ENCODE measurements around the gene ZNF280A. TPM values are rescaled to one million over a fixed set of nuclear protein-coding genes. Genes with fewer than 3 reads are reported as not detected.
"Not testable (repeated sequence)": the region's sequence is repeated elsewhere in the genome, so short reads cannot be mapped to it uniquely, and the experiment has no call there.

ZNF280A gene
- total RNA-seq, 1 experiment from 2014 or later = 0.81 TPM

DNA sequence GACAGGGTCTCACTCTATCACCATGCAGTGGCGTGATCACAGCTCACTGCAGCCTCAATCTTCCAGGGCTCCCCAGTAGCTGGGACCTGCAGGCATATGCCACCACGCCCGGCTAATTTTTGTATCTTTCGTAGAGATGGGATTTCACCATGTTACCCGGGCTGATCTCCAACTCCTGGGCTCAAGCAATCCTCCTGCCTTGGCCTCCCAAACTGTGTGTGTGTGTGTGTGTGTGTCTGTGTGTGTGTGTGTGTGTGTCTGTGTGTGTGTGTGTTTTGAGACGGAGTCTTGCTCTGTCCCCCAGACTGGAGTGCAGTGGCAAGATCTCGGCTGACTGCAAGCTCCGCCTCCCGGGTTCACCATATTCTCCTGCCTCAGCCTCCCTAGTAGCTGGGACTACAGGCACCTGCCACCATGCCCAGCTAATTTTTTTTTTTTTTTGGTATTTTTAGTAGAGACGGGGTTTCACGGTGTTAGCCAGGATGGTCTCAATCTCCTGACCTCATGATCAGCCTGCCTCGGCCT, 12.5 kb upstream of the ZNF280A start:
- RAD21 ChIA-PET (ENCODE audit: low non-redundant PET in 1 of 2, low total read pairs in 2 of 2, uncharacterized antibody in 2 of 2, unreplicated experiment in 2 of 2); BruUV-seq (replicated peaks); H3K27me3 ChIP-seq (ENCODE audit: insufficient read depth, low read length); H3K79me2 ChIP-seq (ENCODE audit: insufficient read depth, low read length); ATAC-seq; H4K20me1 ChIP-seq (ENCODE audit: insufficient read depth); H3K36me3 ChIP-seq (ENCODE audit: control insufficient read depth in 1 of 2, insufficient read depth in 2 of 2, low read length in 2 of 2); H3K27ac ChIP-seq (ENCODE audit: low read depth, low read length); H2AFZ ChIP-seq (ENCODE audit: low read depth, low read length, poor library complexity, severe bottlenecking); H3K9ac ChIP-seq (ENCODE audit: low read length); DNase-seq (ENCODE audit: low read depth, low spot score); CTCF ChIA-PET; H3K4me2 ChIP-seq (ENCODE audit: low read length); H3K9me2 ChIP-seq (ENCODE audit: insufficient read depth); H3K9me3 ChIP-seq (ENCODE audit: control insufficient read depth in 1 of 2, insufficient read depth in 1 of 2, low read depth in 1 of 2, low read length in 2 of 2); H3K4me1 ChIP-seq (ENCODE audit: control insufficient read depth in 1 of 2, insufficient read depth in 2 of 2, low read length in 2 of 2); intact Hi-C loops (cut with micrococcal nuclease); POLR2A ChIA-PET; H3K4me3 ChIP-seq (replicated peaks in 1 of 2; ENCODE audit: low read depth in 1 of 2, low read length in 2 of 2): not testable (repeated sequence)

DNA sequence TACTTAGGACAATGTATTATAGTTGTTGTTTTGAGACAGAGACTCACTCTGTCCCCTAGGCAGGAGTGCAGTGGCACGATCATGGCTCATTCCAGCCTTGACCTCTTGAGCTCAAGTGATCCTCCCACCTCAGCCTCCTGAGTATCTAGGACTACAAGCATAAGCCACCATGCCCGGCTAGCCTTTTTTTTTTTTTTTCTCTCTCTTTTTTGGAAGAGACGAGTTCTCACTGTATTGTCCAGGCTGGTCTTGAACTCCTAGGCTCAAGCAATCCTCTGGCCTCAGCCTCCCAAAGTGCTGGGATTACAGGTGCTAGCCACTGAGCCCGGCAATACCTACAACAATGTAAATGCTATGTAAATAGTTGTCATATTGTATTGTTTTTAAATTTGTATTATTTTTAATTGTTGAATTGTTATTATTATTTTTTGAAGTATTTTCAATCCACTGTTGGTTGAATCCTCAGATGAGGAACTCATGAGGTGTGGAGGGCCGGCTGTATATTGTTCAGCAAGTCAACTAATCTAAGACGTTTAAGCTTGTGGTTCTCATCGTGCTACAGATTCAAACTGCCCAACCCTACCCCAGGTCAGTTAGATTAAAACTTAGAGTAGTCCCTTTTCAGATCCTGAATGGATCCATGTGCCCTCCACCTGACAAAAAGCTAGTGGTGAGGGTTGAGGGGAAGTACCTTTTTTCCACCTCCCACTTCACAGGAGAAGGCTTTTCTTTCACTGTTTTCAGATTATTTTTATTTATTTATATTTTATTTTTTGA, 11.9 kb upstream of the ZNF280A start:
- no TSS peak for BruUV-seq (replicated peaks)
- ChIA-PET POLR2A (no interaction called here), CTCF (no interaction called here), RAD21 (ENCODE audit: low non-redundant PET in 1 of 2, low total read pairs in 2 of 2, uncharacterized antibody in 2 of 2, unreplicated experiment in 2 of 2) (no interaction called here)
- no peak overlapping the region for H3K9ac ChIP-seq (ENCODE audit: low read length)
- ATAC-seq = no peak
- H3K9me3 ChIP-seq (ENCODE audit: control insufficient read depth in 1 of 2, insufficient read depth in 1 of 2, low read depth in 1 of 2, low read length in 2 of 2) = no peaks in the 10 kb centered on the region
- no peaks in the 10 kb centered on the region for H3K36me3 ChIP-seq (ENCODE audit: control insufficient read depth in 1 of 2, insufficient read depth in 2 of 2, low read length in 2 of 2)
- no peaks in the 10 kb centered on the region for H3K4me1 ChIP-seq (ENCODE audit: control insufficient read depth in 1 of 2, insufficient read depth in 2 of 2, low read length in 2 of 2)
- no peak overlapping the region for H3K4me3 ChIP-seq (replicated peaks in 1 of 2; ENCODE audit: low read depth in 1 of 2, low read length in 2 of 2)
- H3K27ac ChIP-seq (ENCODE audit: low read depth, low read length) = no peak overlapping the region
- H3K9me2 ChIP-seq (ENCODE audit: insufficient read depth) = no peaks in the 10 kb centered on the region
- H3K4me2 ChIP-seq (ENCODE audit: low read length) = no peak overlapping the region
- no peaks in the 10 kb centered on the region for H3K27me3 ChIP-seq (ENCODE audit: insufficient read depth, low read length)
- DNase-seq (ENCODE audit: low read depth, low spot score) = no peak
- H4K20me1 ChIP-seq (ENCODE audit: insufficient read depth) = no peaks in the 10 kb centered on the region
- H2AFZ ChIP-seq (ENCODE audit: low read depth, low read length, poor library complexity, severe bottlenecking) = no peak overlapping the region
- intact Hi-C loops (cut with micrococcal nuclease) = no loop called here
- TF ChIP-seq ATF3 (IDR thresholded peaks at IDR 0.05) (no peak), POLR2AphosphoS5 (IDR thresholded peaks at IDR 0.05; ENCODE audit: low read depth, low read length) (no peak), EZH2 (IDR thresholded peaks at IDR 0.05) (no peak), CBX3 (IDR thresholded peaks at IDR 0.05; ENCODE audit: low read depth) (no peak), ZBTB33 (IDR thresholded peaks at IDR 0.05; ENCODE audit: extremely low read depth, insufficient replicate concordance, low read length) (no peak), SIN3A (IDR thresholded peaks at IDR 0.05; ENCODE audit: low read depth) (no peak), ZNF274 (IDR thresholded peaks at IDR 0.05; ENCODE audit: low read depth, low read length) (no peak), EZH2phosphoT487 (IDR thresholded peaks at IDR 0.05; ENCODE audit: borderline replicate concordance) (no peak), CEBPB (IDR thresholded peaks at IDR 0.05; ENCODE audit: low read depth) (no peak), SRF (IDR thresholded peaks at IDR 0.05; ENCODE audit: low read depth) (no peak)
- TF ChIP-seq, protein P1, sequence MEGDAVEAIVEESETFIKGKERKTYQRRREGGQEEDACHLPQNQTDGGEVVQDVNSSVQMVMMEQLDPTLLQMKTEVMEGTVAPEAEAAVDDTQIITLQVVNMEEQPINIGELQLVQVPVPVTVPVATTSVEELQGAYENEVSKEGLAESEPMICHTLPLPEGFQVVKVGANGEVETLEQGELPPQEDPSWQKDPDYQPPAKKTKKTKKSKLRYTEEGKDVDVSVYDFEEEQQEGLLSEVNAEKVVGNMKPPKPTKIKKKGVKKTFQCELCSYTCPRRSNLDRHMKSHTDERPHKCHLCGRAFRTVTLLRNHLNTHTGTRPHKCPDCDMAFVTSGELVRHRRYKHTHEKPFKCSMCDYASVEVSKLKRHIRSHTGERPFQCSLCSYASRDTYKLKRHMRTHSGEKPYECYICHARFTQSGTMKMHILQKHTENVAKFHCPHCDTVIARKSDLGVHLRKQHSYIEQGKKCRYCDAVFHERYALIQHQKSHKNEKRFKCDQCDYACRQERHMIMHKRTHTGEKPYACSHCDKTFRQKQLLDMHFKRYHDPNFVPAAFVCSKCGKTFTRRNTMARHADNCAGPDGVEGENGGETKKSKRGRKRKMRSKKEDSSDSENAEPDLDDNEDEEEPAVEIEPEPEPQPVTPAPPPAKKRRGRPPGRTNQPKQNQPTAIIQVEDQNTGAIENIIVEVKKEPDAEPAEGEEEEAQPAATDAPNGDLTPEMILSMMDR (IDR thresholded peaks at IDR 0.05 in 2 of 3, conservative IDR thresholded peaks at IDR 0.05 in 1 of 3; ENCODE audit: borderline replicate concordance in 1 of 3, insufficient read depth in 1 of 3, low read depth in 2 of 3, low read length in 2 of 3) = no peak
- TF ChIP-seq, protein P2, sequence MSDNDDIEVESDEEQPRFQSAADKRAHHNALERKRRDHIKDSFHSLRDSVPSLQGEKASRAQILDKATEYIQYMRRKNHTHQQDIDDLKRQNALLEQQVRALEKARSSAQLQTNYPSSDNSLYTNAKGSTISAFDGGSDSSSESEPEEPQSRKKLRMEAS (IDR thresholded peaks at IDR 0.05) = no peak
- no peaks in the 10 kb centered on the region for H3K79me2 ChIP-seq (ENCODE audit: insufficient read depth, low read length)
